HG02970 (cell line): Measurements from ENCODE around the gene TGFBR2.
A peak's percentile ranks its signal among the peaks of the same experiment; 100 is the strongest.

Experiments
- ATAC-seq: cut with Tn5 transposase; IDR thresholded peaks from one replicate; pipeline ENCODE4 v1.9.1; 2021; ENCODE audit warnings: mild to moderate bottlenecking, moderate library complexity, moderate number of reproducible peaks; ENCODE audit not compliant: unreplicated experiment, low FRiP score

Gene TGFBR2

DNA sequence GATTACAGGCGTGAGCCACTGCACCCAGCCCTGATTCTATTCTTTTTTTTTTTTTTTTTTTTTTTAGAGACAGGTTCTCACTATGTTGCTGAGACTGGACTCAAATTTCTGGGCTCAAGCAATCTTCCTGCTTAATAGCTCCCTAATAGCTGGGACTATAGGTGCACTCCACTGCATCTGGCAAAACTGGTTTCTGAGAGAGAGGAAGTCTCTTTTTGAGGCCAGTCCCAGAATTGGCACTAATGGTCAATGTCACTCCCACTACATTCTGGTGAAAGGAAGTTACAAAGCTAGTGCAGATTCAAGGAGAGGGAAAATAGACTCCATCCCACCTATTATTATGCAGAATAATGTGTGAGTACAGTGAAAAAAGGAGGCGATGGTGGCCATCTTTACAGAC is 5.8 kb upstream of the TGFBR2 start:
- no peak for ATAC-seq

DNA sequence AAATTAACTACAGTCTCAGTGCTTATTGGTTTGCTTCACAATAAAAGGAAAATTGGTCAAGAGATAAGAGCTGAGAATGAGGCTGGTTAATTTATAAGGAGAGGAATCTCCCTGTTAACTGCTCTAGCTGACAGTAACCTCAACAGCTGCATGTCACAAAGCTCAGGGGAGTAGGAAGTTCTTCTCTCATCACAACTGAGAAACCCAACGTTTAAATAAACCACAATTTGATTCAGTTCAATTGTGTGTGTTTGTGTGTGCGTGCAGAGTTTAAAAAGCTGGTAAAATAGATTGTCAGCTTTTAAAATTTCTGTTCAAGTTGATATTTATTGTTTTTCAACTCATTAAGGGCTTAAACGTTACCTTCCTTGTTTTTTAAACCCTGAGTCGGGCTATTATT is 3.5 kb upstream of the TGFBR2 start:
- ATAC-seq, result no peak

DNA sequence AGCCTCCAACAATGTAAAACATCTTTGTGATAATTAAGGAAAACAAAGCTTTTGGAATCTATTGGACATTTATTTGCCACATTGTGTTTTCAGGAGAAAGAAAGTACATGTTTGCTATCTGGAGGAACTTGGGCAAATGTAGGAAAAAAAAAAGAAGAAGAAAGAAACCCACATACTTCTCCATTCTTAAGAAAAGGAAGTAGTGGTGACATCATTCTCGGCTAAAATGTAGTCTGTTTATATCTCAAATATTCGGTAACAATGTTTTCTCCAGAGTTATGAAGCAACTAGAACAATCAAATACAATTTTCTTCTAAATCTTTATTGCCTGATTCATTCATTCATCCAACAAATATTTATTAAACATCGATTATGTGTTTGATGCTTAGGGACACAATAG is 2.3 kb upstream of the TGFBR2 start:
- ATAC-seq, result no peak

DNA sequence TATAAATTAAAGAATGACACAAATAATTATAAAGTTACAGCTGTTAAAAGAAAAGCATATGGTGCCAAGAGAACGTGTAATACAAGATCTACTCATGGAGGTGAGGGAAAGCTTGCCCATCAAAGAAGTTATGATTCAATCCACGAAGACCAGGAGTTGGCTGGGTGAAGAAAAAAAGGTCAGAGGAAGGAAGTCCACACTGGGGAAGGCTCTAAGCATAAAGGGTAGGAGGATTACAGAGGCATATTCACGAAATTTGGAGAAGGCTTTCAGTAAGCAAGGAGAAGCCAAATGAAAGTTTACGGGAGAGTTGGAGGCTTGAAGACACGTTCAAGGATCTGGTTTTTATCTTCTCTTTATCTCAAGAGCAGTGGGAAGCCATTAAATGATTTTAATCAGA is 1.8 kb upstream of the TGFBR2 start:
- ATAC-seq, result no peak

DNA sequence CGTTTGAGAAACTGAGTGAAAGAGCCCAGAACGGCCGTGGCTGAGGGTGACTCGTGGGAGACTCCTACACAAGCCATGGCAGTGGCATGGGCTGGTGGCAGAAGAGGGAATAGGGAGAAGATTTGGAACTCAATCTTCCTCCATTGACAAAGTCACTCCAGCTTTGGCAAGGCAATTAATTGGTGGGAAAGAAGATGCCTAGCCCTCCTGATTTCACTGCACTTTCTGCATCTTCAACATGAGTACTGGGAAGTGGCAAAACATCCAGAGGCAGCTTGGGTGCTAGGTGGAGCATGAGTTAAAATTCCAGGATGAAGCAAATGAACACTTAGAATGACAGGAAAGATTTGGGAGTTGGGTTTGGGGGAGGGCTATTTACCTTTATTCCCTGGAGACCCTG is 1.4 kb upstream of the TGFBR2 start:
- ATAC-seq, result no peak

DNA sequence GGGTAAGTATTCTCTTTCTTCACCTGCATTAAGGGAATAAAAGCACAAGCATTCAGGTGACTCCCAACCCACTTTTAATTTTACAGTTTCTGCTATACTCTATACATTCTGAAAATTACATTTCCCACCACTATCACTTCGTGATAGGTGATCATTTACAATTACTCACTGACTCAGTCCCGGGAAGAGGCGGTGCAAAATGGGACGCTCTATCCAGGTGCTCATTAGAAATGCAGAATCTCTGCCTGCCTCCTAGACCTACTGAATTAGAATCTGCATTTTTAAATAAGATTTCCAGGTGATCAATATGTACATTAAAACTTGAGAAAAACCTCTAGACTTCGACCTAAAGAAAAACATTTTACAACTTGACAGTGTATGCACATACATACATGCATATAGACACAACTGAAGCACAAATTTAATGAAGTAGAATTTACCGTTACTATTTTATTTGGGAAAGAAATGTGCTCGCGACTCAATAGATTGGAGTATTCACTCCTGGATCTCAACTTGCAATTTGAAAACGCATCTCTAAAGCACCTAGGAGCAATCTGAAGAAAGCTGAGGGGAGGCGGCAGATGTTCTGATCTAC is 598 bp upstream of the TGFBR2 start:
- ATAC-seq, result no peak

DNA sequence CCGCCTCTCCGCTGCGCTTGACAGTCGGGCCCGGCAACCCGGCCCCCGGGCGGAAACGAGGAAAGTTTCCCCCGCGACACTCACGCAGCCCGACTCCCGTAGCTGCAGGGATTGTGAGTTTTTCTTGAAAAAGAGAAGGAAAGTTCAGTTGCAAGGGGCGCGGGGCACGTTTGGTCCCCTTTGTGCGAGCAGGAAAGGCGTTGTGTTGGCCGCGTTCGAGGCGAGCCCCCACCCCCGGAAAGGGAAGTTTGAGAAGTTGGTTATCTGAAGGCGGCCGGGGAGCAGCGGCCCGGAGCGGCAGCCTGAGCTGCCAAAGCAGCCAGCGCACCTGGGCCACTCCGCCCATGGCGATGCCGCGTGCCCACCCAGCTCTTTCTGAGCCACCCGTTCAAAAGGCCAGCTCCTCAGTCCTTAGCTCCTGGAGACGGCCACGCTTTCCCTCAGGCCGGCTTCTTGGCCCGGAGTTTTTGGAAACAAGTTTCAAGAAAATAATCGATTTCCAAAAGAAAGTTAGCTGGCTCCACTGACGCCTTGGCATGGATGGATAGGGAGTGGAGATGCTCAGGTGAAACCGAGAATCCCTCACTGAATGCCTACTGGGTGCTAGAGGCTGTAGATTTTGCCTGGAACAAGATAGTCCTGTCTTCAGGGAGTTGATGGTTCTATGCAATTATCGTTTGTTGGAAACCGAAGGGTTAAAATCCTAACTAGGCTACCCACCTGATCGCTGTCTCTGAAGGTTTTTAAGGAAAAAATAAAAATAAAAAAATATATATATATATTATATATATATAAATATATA is 832 bp downstream of the TGFBR2 start:
- peak; percentile 29 for ATAC-seq

DNA sequence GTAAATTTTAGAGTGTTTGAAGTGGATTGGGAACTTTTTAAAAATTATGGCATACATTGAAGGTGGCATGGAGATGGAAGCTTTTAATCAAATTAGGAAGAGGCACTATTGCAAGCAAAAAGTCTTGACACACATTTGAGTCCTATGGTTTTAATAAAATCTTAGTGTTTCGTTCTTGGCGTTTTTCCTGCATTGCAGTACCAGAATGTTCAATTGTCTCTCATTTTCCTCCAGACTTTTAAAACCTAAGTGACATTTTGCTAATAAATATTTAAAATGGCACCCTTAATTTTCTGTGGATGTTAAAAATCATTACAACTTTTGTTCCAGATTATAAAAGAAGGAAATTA is 2.2 kb downstream of the TGFBR2 start:
- no peak for ATAC-seq

DNA sequence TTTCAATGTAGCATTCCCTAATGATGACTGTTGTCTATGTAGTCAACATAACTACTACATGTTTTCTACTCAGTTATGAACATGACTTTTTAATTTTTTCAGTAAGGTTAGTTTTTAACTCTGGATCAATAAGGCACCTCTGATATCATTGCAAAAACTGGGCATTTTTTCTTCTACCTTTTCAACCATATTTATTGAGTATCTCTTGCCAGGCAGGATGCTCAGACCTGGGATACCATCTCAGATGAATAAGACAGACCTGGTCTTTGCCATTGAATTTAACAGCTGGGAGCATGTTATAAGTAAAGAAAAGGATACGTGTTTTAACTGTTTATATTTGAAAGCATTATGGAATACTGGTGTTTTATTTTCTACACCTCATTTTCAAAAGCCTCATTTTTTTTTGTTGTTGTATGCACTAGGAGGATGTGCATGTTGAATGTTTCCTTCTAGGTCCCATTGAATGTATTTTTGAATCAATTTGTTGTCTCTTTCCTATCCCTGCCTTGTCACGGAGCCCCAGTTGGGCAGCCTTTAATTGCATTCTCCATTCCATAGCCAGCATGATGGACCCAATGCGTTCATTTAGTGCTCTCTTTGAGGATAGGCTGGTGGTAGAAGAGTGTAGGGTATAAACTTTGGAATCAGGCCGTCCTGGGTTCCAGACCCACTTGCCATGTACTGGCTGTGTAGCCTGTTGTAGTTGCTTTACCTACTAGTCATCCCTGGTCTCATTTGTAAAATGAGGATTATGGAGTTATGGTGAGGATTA is 3.7 kb downstream of the TGFBR2 start:
- no peak for ATAC-seq

DNA sequence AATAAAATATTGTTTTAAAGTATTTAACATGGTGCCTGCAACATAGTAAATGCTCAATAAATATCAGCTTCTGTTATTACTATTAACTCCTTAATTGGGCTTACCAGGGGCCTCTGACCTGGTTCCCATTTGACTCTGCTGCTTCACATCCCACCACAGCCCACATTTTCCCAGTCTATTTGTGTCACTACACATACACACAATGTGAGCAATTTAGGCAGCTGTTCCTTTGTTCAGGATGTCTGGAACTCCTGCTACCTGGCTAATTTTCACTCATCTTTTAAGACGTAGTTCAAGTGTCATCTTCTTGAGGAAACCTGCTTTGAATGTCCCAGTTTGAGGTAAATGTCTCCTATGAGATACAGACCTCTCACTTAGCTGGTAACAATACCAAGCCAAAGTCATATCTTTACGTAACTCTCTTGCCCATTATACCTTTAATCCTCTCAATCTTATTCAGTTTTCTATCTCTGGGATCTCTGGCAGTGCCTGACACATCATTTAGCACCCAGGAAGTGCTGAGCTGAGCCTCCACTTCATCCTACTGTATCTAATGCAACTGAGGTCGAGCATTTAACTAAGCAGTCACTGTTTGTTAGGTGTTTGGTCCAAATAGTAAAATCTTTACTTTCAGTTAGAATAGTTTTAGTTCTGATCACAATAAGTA is 4.4 kb downstream of the TGFBR2 start:
- ATAC-seq, result no peak

DNA sequence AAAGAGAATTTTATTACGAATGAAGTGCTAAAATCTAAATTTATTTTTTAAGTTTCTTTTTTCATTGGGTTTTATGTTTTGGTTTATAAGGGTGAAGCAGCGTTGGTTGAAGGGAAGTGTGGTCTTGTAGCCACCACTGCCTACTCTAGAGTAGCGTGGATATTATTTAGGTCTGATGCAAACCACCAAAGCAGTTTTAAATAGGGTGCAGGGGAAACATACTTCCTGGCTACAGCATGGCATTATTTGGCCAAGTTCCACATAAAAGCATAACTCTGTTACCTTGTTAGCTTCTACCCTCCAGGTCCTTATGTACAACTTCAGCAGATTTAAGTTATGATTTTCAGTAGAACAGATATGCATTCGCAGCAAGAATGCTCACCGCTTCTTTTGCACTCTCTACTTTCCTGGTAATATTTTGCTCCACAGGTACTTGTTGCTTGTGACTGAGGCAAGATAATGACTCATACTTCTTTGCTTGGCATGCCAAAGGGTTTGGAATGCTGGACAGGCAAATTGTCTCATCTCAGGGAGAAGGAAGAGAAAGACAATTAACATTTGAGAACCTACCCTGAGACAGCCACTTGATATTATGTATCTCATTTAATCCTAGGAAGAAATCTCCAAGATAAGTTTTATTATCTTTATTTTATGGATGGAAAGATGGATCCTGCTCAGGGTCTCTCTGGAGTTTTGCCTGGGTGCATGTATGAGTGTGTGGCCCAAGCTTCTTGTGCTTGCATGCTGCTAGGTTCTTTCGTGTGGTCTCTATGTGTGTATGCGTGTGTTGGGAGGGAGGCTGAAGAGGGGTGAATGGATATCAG is 5.4 kb downstream of the TGFBR2 start:
- ATAC-seq, result no peak

DNA sequence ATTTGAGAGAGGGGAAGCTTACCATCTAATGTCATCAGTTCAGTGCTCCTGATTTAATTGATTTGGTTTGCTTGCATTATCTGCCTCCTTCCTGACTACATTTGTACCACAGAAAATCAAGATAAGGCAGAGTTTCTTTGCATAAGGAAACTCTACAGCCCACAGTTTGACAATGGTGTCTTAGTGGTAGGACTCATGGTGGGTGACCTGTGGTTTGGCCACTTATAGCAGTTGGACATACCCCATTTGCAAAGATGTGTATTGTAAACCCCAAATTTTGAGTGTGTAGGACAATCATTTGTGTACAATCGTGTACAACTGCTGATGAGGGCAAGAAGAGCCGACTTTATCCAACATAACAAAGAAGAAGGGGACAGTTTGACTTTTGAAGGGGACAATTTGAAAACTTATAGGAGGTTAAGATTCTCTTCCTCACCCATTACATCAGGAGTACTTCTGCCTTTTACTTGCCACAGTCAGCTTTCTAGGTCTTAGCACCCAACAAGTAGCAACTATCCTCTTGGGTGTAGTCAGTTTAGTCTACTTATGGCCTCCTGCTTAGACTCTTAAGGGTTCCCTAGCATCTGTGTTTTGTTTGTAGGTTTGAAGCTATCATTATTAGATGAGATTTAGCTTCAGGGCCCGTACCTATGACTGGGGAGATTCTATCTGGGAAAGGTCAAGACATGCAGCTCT is 6.2 kb downstream of the TGFBR2 start:
- ATAC-seq, result no peak

DNA sequence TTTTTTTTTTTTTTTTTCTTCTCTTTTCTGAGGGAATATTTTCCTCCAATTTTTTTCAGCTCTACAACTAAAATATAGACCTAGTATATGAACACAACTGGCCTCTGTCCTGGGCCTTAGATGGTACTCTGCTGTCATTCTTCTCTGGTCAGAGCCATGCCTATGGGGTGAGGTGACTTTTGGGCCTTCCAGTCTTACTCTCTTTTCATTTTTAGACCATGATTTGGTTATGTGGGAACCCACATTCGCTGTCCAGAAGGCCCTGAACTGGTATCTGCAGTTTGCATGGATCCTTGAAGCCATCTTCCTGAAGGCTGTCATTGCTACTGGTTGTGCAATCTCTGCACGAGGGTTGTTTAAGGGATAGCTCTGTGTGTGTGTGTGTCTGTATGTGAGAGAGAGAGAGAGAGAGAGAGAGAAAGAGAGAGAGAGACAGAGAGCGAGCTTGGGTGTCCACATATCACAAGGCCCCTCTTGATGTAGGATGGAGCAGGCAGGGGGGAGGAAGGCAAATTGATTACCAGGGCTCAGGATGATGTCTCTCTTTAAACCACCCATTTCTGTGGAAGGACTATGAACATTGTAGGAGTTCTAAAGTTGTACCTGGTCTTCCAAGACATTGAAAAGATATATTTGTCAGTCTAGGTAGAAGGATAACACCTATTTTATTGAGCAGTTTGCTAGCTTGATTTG is 6.9 kb downstream of the TGFBR2 start:
- ATAC-seq, result no peak

DNA sequence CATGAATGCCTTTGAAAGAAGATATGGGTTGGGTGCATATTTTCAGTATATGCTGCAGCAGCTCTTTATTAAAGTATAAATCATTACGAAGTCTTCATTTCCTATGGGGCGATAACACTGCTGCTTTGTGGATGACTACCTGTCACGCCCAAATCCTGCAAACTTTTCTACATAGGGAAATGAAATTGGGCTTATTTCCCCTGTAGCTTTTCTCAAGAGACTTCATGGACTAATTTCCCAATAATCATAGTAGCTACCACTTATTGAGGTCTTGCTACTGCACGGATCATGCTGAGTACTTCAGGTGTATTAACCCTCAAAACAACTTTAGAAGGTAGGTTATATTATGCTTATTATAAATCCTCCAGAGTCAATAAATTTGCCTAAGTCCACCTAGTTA is 8.0 kb downstream of the TGFBR2 start:
- ATAC-seq, result no peak

DNA sequence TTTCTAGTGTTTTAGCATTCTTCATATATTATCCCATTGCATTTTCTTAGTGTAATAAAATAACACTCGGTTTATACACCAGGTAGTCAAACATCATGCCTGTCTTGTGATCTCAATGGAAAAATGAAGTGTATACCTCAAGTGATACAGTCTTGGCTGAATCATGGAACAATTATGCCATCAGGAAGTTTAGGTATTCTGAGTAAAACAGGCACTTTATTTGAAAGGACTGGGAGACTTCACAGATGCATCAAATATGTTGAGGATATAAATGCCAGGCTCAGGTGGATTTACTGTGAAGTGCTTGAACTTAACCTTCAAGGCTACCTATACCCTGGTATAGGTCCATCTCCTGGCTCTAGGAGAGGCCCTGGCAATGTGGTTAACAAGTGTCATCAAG is 8.5 kb downstream of the TGFBR2 start:
- ATAC-seq, result no peak

DNA sequence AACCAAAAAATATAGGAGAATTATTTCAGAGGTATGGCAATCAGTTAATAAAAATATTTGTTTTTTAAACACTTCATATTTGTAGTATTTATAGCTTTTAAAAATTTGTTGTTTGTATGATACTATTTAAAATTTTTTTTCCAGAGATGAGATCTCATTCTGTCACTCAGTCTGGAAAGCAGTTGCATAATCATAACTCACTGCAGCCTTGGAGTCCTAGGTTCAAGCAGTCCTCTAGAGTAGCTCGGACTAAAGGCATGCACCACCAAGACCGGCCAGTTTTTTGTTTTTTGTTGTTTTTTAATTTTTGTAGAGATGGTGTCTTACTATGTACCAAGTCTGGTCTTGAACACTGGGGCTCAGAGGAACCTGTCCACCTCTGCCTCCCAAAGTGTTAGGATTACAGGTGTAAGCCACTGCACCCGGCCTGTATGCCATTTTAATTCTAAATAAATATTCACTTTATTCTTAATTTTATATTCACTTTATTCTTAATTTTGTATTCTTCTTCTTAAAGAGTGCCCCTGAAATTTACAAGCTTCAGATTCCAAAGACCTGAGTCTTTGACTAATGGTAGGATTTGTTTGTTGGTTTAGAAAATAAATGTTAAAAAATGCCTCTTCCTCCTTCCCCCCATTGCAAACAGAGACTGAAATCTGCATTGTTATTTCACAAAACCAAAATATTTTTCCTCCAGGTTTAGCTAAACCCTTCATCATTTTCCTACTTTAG is 9.4 kb downstream of the TGFBR2 start:
- no peak for ATAC-seq

DNA sequence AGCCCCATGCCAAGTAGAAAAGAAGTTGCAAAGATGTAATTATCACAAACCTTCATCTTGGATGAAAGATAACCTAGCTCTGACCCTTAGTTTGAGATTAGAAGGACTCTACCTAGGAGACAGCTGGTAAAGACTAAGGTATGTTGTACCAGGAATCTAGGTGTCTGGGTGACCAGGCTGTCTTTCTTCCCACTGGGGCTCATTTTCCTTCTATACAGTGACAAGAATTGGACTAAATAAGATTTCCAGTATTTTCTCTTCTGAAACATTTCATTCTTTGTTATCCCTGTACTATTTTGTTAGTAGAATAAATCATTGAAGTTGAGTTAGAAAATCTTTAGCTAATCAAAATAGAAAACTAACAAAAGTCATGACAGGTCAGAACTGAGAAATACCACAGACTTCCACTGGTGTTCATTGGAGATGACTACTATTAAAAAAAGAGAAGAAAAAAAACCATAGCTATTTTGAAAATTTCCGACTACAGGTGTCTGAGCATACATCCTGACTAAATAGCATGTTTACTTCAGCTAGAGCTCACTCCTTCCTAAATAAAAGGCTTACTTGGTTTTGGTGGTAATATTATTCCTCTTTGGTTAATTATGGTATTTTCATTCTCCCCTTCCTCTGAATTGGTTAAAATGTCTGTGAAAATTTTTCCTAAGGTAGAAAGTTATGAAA is 10.1 kb downstream of the TGFBR2 start:
- ATAC-seq, result no peak

DNA sequence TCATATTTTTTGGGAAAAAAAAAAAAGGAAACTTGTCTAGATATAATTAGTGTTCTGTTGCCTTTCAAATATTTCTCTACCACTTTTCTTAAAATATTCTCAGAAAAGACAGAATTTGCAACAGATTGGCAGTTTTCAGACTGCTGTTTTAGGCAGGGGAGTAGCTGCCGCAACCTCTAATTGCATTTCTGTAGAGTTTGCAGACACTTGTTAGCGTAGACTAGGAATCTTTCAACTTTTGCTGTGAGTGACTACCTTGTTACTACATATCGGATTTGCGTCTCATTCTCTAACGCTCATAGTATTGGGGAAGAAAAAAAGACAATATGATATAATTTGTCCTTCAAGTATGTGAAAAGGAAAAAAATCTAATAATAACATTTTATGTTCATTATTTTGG is 10.7 kb downstream of the TGFBR2 start:
- no peak for ATAC-seq
